ENCODE results near the gene NUDT17. TPM values are rescaled to one million over a fixed set of nuclear protein-coding genes. Genes with fewer than 3 reads are reported as not detected.

NUDT17 gene
- polyA plus RNA-seq, 6 donors from 2014 or later, result 0.26 to 5.9 (median 2.9) TPM

- peaks cover 4 to 6% (median 5%) of the 10 kb centered on the region in 3 donors for H3K27me3 Mint-ChIP-seq
- H3K9me3 Mint-ChIP-seq, result no peaks in the 10 kb centered on the region
- peaks cover 18 to 36% (median 24%) of the 10 kb centered on the region in 3 donors for H3K4me1 Mint-ChIP-seq
- peak; percentile 84 for DNase-seq
- peaks cover 0 to 12% of the 10 kb centered on the region in 2 donors for H3K36me3 Mint-ChIP-seq
- peak within 1 kb of the TSS; percentile 49 to 97 (median 83) for H3K27ac Mint-ChIP-seq
- peak within 1 kb of the TSS; percentile 93 to 99 (median 96) for H3K4me3 Mint-ChIP-seq
- ATAC-seq (ENCODE audit: low read depth in 2 of 2), result peak; percentile 87 to 88
Observed at GRCh38 chr1:145858901-145859490, 13.6 kb downstream of the NUDT17 start, which contains the start of gene PIAS3. Gene PIAS3, minus strand, starts transcription at chr1:145859081. Its CDS starts 91 bp downstream, at chr1:145858990.

- Mint-ChIP-seq H3K9me3 (no peaks in the 10 kb centered on the region), H3K27me3 (peaks cover 5 to 11% (median 7%) of the 10 kb centered on the region in 3 donors), H3K27ac (peak overlapping the region in 5 of 6 donors; percentile 25 to 94 (median 78)), H3K4me1 (peaks cover 18 to 36% (median 24%) of the 10 kb centered on the region in 3 donors), H3K4me3 (peak overlapping the region; percentile 93 to 99 (median 96)), H3K36me3 (peaks cover 0 to 12% of the 10 kb centered on the region in 2 donors)
- DNase-seq (peak; percentile 67), ATAC-seq (ENCODE audit: low read depth in 2 of 2) (peak; percentile 59 to 66)
Observed at GRCh38 chr1:145859491-145860023, 14.1 kb downstream of the NUDT17 start.

- no peak for DNase-seq
- Mint-ChIP-seq H3K27me3 (peaks cover 7 to 35% (median 12%) of the 10 kb centered on the region in 3 donors), H3K9me3 (no peaks in the 10 kb centered on the region), H3K4me3 (peak overlapping the region in 1 of 8 donors; percentile 2), H3K36me3 (no peaks in the 10 kb centered on the region), H3K27ac (no peak overlapping the region), H3K4me1 (peaks cover 3 to 17% (median 12%) of the 10 kb centered on the region in 3 donors)
- ATAC-seq (ENCODE audit: low read depth in 2 of 2), result no peak
Observed at GRCh38 chr1:145863282-145864018, 18.0 kb downstream of the NUDT17 start.

- DNase-seq (no peak), ATAC-seq (ENCODE audit: low read depth in 2 of 2) (no peak)
- Mint-ChIP-seq H3K4me1 (peaks cover 17 to 18% (median 17%) of the 10 kb centered on the region in 3 donors), H3K27ac (no peak overlapping the region), H3K4me3 (no peak overlapping the region), H3K27me3 (peaks cover 26 to 51% (median 29%) of the 10 kb centered on the region in 3 donors), H3K36me3 (no peaks in the 10 kb centered on the region), H3K9me3 (no peaks in the 10 kb centered on the region)
Observed at GRCh38 chr1:145868232-145868631, 22.8 kb downstream of the NUDT17 start.

- Mint-ChIP-seq H3K36me3 (no peaks in the 10 kb centered on the region), H3K27ac (peak overlapping the region in 2 of 6 donors; percentile 27 to 52), H3K9me3 (no peaks in the 10 kb centered on the region), H3K4me1 (peaks cover 17 to 18% (median 17%) of the 10 kb centered on the region in 3 donors), H3K27me3 (peaks cover 30 to 44% (median 40%) of the 10 kb centered on the region in 3 donors), H3K4me3 (peak overlapping the region; percentile 62 to 88 (median 82))
- peak; percentile 30 for DNase-seq
- ATAC-seq (ENCODE audit: low read depth in 2 of 2), result peak; percentile 86
Observed at GRCh38 chr1:145871994-145872924, 26.8 kb downstream of the NUDT17 start.

- DNase-seq (no peak), ATAC-seq (ENCODE audit: low read depth in 2 of 2) (no peak)
- Mint-ChIP-seq H3K9me3 (no peaks in the 10 kb centered on the region), H3K36me3 (no peaks in the 10 kb centered on the region), H3K4me3 (no peak overlapping the region), H3K27ac (no peak overlapping the region), H3K4me1 (peaks cover 17 to 18% (median 17%) of the 10 kb centered on the region in 3 donors), H3K27me3 (peaks cover 30 to 44% (median 40%) of the 10 kb centered on the region in 3 donors)
Observed at GRCh38 chr1:145874646-145875045, 29.2 kb downstream of the NUDT17 start.

- Mint-ChIP-seq H3K9me3 (no peaks in the 10 kb centered on the region), H3K27ac (peak overlapping the region in 1 of 6 donors; percentile 9), H3K4me1 (peaks cover 1 to 4% (median 2%) of the 10 kb centered on the region in 3 donors), H3K27me3 (peaks cover 9 to 34% (median 30%) of the 10 kb centered on the region in 3 donors), H3K36me3 (no peaks in the 10 kb centered on the region), H3K4me3 (no peak overlapping the region)
- no peak for ATAC-seq (ENCODE audit: low read depth in 2 of 2)
- no peak for DNase-seq
Observed at GRCh38 chr1:145877923-145878486, 32.6 kb downstream of the NUDT17 start.

- peaks cover 6 to 32% (median 26%) of the 10 kb centered on the region in 3 donors for H3K27me3 Mint-ChIP-seq
- H3K4me1 Mint-ChIP-seq, result peaks cover 0 to 3% (median 0%) of the 10 kb centered on the region in 3 donors
- no peaks in the 10 kb centered on the region for H3K36me3 Mint-ChIP-seq
- H3K27ac Mint-ChIP-seq, result no peak overlapping the region
- DNase-seq (no peak), ATAC-seq (ENCODE audit: low read depth in 2 of 2) (no peak)
- H3K9me3 Mint-ChIP-seq, result no peaks in the 10 kb centered on the region
- no peak overlapping the region for H3K4me3 Mint-ChIP-seq
Observed at GRCh38 chr1:145878724-145879123, 33.3 kb downstream of the NUDT17 start.

- no peak overlapping the region for H3K4me3 Mint-ChIP-seq
- H3K36me3 Mint-ChIP-seq, result no peaks in the 10 kb centered on the region
- no peak for ATAC-seq (ENCODE audit: low read depth in 2 of 2)
- peaks cover 3 to 5% (median 3%) of the 10 kb centered on the region in 3 donors for H3K4me1 Mint-ChIP-seq
- H3K9me3 Mint-ChIP-seq, result no peaks in the 10 kb centered on the region
- H3K27me3 Mint-ChIP-seq, result peaks cover 4 to 35% (median 26%) of the 10 kb centered on the region in 3 donors
- peak overlapping the region in 1 of 6 donors; percentile 54 for H3K27ac Mint-ChIP-seq
- no peak for DNase-seq
Observed at GRCh38 chr1:145879775-145880174, 34.3 kb downstream of the NUDT17 start.

- Mint-ChIP-seq H3K4me1 (peaks cover 15 to 23% (median 18%) of the 10 kb centered on the region in 3 donors), H3K27me3 (peaks cover 6 to 22% (median 20%) of the 10 kb centered on the region in 3 donors), H3K27ac (no peak overlapping the region), H3K36me3 (no peaks in the 10 kb centered on the region), H3K9me3 (no peaks in the 10 kb centered on the region), H3K4me3 (peak overlapping the region in 7 of 8 donors; percentile 70 to 89 (median 84))
- no peak for DNase-seq
- no peak for ATAC-seq (ENCODE audit: low read depth in 2 of 2)
Observed at GRCh38 chr1:145884675-145885074, 39.2 kb downstream of the NUDT17 start.

GRCh38 chr1:145885738-145886287 is 40.4 kb downstream of the NUDT17 start, which contains the start of gene ANKRD35:
Gene ANKRD35, minus strand, starts transcription at chr1:145885866. Its CDS starts 108 bp downstream, at chr1:145885758.
- H3K27ac Mint-ChIP-seq, result peak within 1 kb of the TSS in 2 of 6 donors; percentile 47 to 67
- H3K4me1 Mint-ChIP-seq, result peaks cover 15 to 23% (median 18%) of the 10 kb centered on the region in 3 donors
- ATAC-seq (ENCODE audit: low read depth in 2 of 2), result peak; percentile 98 to 99
- peak; percentile 87 for DNase-seq
- no peaks in the 10 kb centered on the region for H3K9me3 Mint-ChIP-seq
- H3K27me3 Mint-ChIP-seq, result peaks cover 6 to 22% (median 20%) of the 10 kb centered on the region in 3 donors
- H3K36me3 Mint-ChIP-seq, result no peaks in the 10 kb centered on the region
- peak within 1 kb of the TSS; percentile 70 to 93 (median 86) for H3K4me3 Mint-ChIP-seq

GRCh38 chr1:145886390-145886789 is 41.0 kb downstream of the NUDT17 start:
- H3K36me3 Mint-ChIP-seq, result no peaks in the 10 kb centered on the region
- peaks cover 15 to 23% (median 18%) of the 10 kb centered on the region in 3 donors for H3K4me1 Mint-ChIP-seq
- ATAC-seq (ENCODE audit: low read depth in 2 of 2), result no peak
- H3K27ac Mint-ChIP-seq, result peak overlapping the region in 2 of 6 donors; percentile 15 to 67
- DNase-seq, result no peak
- peaks cover 6 to 22% (median 20%) of the 10 kb centered on the region in 3 donors for H3K27me3 Mint-ChIP-seq
- no peaks in the 10 kb centered on the region for H3K9me3 Mint-ChIP-seq
- H3K4me3 Mint-ChIP-seq, result peak overlapping the region; percentile 70 to 93 (median 86)
